Measurements from ENCODE around the gene SERPINH1. TPM values are rescaled to one million over a fixed set of nuclear protein-coding genes. Genes with fewer than 3 reads are reported as not detected.

SERPINH1 gene
- total and polyA plus RNA-seq, 5 donors from 2014 or later = 1.2 to 4.5 (median 3.4) TPM

DNA sequence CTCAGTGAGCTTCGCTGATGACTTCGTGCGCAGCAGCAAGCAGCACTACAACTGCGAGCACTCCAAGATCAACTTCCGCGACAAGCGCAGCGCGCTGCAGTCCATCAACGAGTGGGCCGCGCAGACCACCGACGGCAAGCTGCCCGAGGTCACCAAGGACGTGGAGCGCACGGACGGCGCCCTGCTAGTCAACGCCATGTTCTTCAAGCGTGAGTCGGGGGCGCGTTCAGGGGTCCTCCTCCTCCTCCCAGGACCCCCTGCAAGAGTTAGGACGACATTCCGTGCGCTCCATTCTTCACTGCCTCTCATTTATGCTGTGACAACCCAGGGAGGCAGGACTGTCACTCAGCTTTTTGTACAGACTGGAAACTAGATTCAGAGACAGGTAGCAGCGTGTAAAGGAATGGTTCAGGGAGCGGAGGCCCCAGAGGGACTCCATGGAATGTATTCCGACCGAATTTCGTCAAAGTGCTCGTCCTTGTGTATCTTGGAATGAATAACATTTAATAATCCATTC lies 4.8 kb downstream of the SERPINH1 start:
- H3K27ac Mint-ChIP-seq = no peak overlapping the region
- peaks cover 17% of the 10 kb centered on the region for H3K36me3 Mint-ChIP-seq
- H3K4me3 ChIP-seq (ENCODE audit: low read depth, low read length) = no peak overlapping the region
- H3K27me3 Mint-ChIP-seq = no peaks in the 10 kb centered on the region
- H3K27ac ChIP-seq (ENCODE audit: insufficient read depth, low read length, poor library complexity, severe bottlenecking) = no peak overlapping the region
- H3K9me3 ChIP-seq (ENCODE audit: control insufficient read depth in 2 of 2, low read length in 2 of 2) = no peaks in the 10 kb centered on the region
- DNase-seq = no peak
- no peak overlapping the region for H3K4me3 Mint-ChIP-seq
- H3K27me3 ChIP-seq (ENCODE audit: control insufficient read depth, insufficient read depth, low read length) = no peaks in the 10 kb centered on the region
- peaks cover 16% of the 10 kb centered on the region for H3K4me1 ChIP-seq (ENCODE audit: control insufficient read depth, insufficient read depth, low read length, poor library complexity, severe bottlenecking)
- no peak for ATAC-seq (ENCODE audit: low read depth in 2 of 2)
- peaks cover 19% of the 10 kb centered on the region for H3K36me3 ChIP-seq (ENCODE audit: control insufficient read depth, insufficient read depth, low read length)
- H3K9me3 Mint-ChIP-seq = no peaks in the 10 kb centered on the region
- H3K4me1 Mint-ChIP-seq = peaks cover 0 to 42% (median 13%) of the 10 kb centered on the region in 4 donors

DNA sequence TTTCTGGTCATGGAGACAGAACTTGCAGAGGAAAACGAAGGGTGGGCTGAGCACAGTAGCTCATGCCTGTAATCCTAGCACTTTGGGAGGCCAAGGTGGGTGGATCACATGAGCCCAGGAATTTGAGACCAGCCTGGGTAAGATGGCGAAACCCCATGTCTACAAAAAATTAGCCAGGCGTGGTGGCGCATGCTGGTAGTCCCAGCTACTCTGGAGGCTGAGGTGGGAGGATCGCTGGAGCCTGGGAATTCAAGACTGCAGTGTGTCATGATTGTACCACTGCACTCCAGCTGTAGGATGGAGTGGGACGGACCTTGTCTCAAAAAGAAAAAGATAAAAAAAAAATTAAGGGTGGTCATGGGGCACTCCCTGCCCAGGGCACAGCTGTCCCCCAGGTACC lies 5.9 kb downstream of the SERPINH1 start:
- ATAC-seq (ENCODE audit: low read depth in 2 of 2) (no peak), DNase-seq (no peak)
- no peak overlapping the region for H3K4me3 Mint-ChIP-seq
- Histone ChIP-seq H3K27me3 (ENCODE audit: control insufficient read depth, insufficient read depth, low read length) (no peaks in the 10 kb centered on the region), H3K9me3 (ENCODE audit: control insufficient read depth in 2 of 2, low read length in 2 of 2) (no peaks in the 10 kb centered on the region), H3K4me3 (ENCODE audit: low read depth, low read length) (no peak overlapping the region), H3K36me3 (ENCODE audit: control insufficient read depth, insufficient read depth, low read length) (peaks cover 19% of the 10 kb centered on the region), H3K4me1 (ENCODE audit: control insufficient read depth, insufficient read depth, low read length, poor library complexity, severe bottlenecking) (peaks cover 7% of the 10 kb centered on the region), H3K27ac (ENCODE audit: insufficient read depth, low read length, poor library complexity, severe bottlenecking) (no peak overlapping the region)
- peaks cover 24% of the 10 kb centered on the region for H3K36me3 Mint-ChIP-seq
- H3K27ac Mint-ChIP-seq = no peak overlapping the region
- H3K9me3 Mint-ChIP-seq = no peaks in the 10 kb centered on the region
- H3K4me1 Mint-ChIP-seq = peaks cover 0 to 30% (median 8%) of the 10 kb centered on the region in 4 donors
- no peaks in the 10 kb centered on the region for H3K27me3 Mint-ChIP-seq

DNA sequence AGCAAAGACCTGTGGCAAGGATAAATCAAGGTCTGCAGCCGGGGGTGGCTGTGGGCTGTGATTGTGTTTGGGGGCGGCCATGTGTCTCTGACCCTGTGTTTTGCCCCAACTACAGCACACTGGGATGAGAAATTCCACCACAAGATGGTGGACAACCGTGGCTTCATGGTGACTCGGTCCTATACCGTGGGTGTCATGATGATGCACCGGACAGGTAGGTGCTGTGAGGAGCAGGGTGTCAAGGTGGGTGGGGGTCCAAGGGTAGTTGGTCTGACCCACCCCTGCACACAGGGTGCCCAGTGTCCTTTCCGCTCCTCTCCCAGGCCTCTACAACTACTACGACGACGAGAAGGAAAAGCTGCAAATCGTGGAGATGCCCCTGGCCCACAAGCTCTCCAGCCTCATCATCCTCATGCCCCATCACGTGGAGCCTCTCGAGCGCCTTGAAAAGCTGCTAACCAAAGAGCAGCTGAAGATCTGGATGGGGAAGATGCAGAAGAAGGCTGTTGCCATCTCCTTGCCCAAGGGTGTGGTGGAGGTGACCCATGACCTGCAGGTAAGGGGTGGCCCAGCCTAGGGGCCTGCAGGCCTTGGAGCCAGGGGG lies 6.7 kb downstream of the SERPINH1 start:
- no peaks in the 10 kb centered on the region for H3K4me1 ChIP-seq (ENCODE audit: control insufficient read depth, insufficient read depth, low read length, poor library complexity, severe bottlenecking)
- Mint-ChIP-seq H3K9me3 (no peaks in the 10 kb centered on the region), H3K36me3 (peaks cover 25% of the 10 kb centered on the region), H3K27me3 (no peaks in the 10 kb centered on the region), H3K4me3 (peak overlapping the region in 1 of 4 donors; percentile 43), H3K4me1 (peaks cover 0 to 23% (median 2%) of the 10 kb centered on the region in 4 donors), H3K27ac (no peak overlapping the region)
- peaks cover 19% of the 10 kb centered on the region for H3K36me3 ChIP-seq (ENCODE audit: control insufficient read depth, insufficient read depth, low read length)
- ATAC-seq (ENCODE audit: low read depth in 2 of 2) (no peak), DNase-seq (no peak)
- no peak overlapping the region for H3K27ac ChIP-seq (ENCODE audit: insufficient read depth, low read length, poor library complexity, severe bottlenecking)
- no peaks in the 10 kb centered on the region for H3K9me3 ChIP-seq (ENCODE audit: control insufficient read depth in 2 of 2, low read length in 2 of 2)
- H3K4me3 ChIP-seq (ENCODE audit: low read depth, low read length) = no peak overlapping the region
- no peaks in the 10 kb centered on the region for H3K27me3 ChIP-seq (ENCODE audit: control insufficient read depth, insufficient read depth, low read length)

DNA sequence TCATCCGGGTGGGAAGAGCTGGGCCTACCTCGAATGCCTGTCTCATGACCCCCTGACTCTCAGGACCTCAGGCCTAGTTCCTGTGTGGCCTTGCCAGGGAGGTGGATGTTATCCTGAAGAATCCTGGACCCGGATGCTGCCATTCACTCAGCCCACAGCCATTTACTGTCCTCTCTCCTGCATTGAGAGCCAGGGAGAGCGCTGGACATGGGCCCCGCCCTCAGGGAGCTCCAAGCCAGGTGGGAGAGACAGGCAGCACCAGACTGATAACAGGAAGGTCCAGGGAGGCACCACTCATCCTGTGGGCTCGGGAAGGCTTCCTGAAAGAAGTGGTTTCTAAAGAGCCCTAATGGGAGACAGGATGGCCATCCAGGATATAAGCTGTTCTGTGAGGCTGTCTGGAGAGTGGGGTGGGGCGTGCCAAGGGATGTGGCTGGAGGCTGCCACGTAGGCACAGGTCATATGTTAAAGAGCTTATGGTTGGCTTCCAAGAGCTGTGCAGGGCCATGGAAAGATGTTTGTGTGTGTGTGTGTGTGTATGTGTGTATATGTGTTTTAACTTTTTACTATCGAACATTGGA lies 8.6 kb downstream of the SERPINH1 start:
- H3K27ac ChIP-seq (ENCODE audit: insufficient read depth, low read length, poor library complexity, severe bottlenecking) = no peak overlapping the region
- no peak for ATAC-seq (ENCODE audit: low read depth in 2 of 2)
- Mint-ChIP-seq H3K36me3 (peaks cover 31% of the 10 kb centered on the region), H3K27me3 (no peaks in the 10 kb centered on the region), H3K9me3 (no peaks in the 10 kb centered on the region), H3K4me1 (peaks cover 0 to 6% (median 0%) of the 10 kb centered on the region in 4 donors), H3K27ac (peak overlapping the region in 1 of 3 donors; percentile 74), H3K4me3 (no peak overlapping the region)
- no peaks in the 10 kb centered on the region for H3K27me3 ChIP-seq (ENCODE audit: control insufficient read depth, insufficient read depth, low read length)
- DNase-seq = no peak
- H3K9me3 ChIP-seq (ENCODE audit: control insufficient read depth in 2 of 2, low read length in 2 of 2) = no peaks in the 10 kb centered on the region
- no peak overlapping the region for H3K4me3 ChIP-seq (ENCODE audit: low read depth, low read length)
- no peaks in the 10 kb centered on the region for H3K4me1 ChIP-seq (ENCODE audit: control insufficient read depth, insufficient read depth, low read length, poor library complexity, severe bottlenecking)
- peaks cover 19% of the 10 kb centered on the region for H3K36me3 ChIP-seq (ENCODE audit: control insufficient read depth, insufficient read depth, low read length)

DNA sequence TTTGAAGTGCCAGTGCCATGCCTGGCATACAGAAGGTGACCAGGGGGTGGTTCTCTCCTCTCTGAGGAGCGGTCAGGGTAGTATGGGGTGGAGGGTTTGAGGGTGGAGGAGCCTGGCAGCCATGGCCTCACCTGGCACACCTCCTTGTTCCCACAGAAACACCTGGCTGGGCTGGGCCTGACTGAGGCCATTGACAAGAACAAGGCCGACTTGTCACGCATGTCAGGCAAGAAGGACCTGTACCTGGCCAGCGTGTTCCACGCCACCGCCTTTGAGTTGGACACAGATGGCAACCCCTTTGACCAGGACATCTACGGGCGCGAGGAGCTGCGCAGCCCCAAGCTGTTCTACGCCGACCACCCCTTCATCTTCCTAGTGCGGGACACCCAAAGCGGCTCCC lies 9.6 kb downstream of the SERPINH1 start:
- H3K27me3 Mint-ChIP-seq = no peaks in the 10 kb centered on the region
- ATAC-seq (ENCODE audit: low read depth in 2 of 2) = no peak

DNA sequence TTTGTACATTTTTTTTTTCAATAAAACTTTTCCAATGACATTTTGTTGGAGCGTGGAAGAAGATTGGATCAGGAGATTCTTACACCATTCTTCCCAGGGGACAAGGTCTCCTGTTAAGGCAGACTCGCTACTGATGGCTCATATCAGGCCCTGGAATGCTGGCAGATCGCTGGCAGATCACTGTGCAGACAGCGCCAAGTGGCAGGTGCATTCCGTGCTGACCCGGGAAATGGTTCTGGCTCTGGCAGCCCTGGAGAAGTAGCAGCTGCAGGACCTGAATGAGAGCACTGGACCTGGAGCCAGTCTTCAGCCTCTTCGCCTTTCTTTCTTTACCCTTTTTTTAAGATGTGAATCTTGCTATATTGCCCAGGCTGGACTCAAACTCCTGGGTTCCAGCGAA lies 10.7 kb downstream of the SERPINH1 start:
- H3K27me3 Mint-ChIP-seq = no peaks in the 10 kb centered on the region
- H3K36me3 Mint-ChIP-seq = peaks cover 31% of the 10 kb centered on the region

More for the DNA sequence above, 9.6 kb downstream of the SERPINH1 start:
- H3K4me3 ChIP-seq (ENCODE audit: low read depth, low read length) = no peak overlapping the region
- no peak for DNase-seq
- Mint-ChIP-seq H3K27ac (no peak overlapping the region), H3K36me3 (peaks cover 31% of the 10 kb centered on the region), H3K4me1 (peaks cover 0 to 2% (median 0%) of the 10 kb centered on the region in 4 donors), H3K9me3 (no peaks in the 10 kb centered on the region), H3K4me3 (no peak overlapping the region)
- no peaks in the 10 kb centered on the region for H3K9me3 ChIP-seq (ENCODE audit: control insufficient read depth in 2 of 2, low read length in 2 of 2)
- peaks cover 19% of the 10 kb centered on the region for H3K36me3 ChIP-seq (ENCODE audit: control insufficient read depth, insufficient read depth, low read length)
- no peaks in the 10 kb centered on the region for H3K27me3 ChIP-seq (ENCODE audit: control insufficient read depth, insufficient read depth, low read length)
- no peaks in the 10 kb centered on the region for H3K4me1 ChIP-seq (ENCODE audit: control insufficient read depth, insufficient read depth, low read length, poor library complexity, severe bottlenecking)
- no peak overlapping the region for H3K27ac ChIP-seq (ENCODE audit: insufficient read depth, low read length, poor library complexity, severe bottlenecking)

DNA sequence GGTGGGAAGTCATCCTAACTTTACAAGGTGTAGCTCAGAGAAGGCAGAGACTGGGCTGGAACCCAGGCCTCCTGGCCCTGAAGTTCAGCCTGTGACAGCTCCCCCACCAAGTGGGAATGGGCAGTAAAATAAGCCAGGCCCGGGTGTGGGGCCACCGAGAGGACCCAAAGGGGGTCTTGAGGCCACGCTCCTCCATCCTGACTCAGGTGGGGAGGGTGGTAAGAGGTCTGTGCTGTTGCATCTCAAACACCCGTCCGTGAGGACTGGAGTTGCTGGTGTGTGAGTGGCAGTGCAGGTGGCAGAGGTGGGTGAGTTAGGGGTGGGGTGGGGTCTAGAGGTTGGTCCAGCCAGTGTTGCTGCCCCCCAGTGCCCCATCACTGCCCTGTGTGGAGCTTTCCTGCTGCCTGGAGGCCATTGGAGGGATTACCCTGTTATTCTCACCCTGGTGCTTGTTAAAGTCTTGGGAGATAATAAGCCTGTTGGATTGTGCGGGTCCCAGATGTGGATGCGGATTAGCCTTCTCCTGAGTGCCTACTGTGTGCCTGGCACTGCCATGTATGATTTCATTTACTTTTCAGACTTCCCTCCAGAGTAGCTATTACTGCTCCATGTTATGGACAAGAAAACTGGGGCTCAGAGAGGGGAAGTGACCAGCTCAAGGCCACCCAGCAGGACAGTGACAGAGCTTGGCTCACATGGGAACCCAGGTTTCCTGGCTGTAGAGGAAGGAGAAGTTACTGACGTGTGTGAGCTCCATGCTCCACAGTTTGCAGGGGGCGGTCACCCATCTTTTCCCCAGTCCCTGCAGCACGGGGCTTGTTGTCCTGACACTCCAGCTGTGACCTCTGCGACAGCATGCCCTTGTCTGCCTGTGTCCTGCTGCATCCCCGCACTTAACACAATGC lies 12.9 kb downstream of the SERPINH1 start:
- no peak overlapping the region for H3K27ac ChIP-seq (ENCODE audit: insufficient read depth, low read length, poor library complexity, severe bottlenecking)
- no peaks in the 10 kb centered on the region for H3K4me1 ChIP-seq (ENCODE audit: control insufficient read depth, insufficient read depth, low read length, poor library complexity, severe bottlenecking)
- H3K27me3 Mint-ChIP-seq = no peaks in the 10 kb centered on the region
- H3K36me3 ChIP-seq (ENCODE audit: control insufficient read depth, insufficient read depth, low read length) = peaks cover 13% of the 10 kb centered on the region
- no peak for ATAC-seq (ENCODE audit: low read depth in 2 of 2)
- H3K4me3 Mint-ChIP-seq = no peak overlapping the region
- no peaks in the 10 kb centered on the region for H3K9me3 Mint-ChIP-seq
- peaks cover 21% of the 10 kb centered on the region for H3K36me3 Mint-ChIP-seq
- H3K9me3 ChIP-seq (ENCODE audit: control insufficient read depth in 2 of 2, low read length in 2 of 2) = no peaks in the 10 kb centered on the region
- H3K27ac Mint-ChIP-seq = no peak overlapping the region
- H3K4me3 ChIP-seq (ENCODE audit: low read depth, low read length) = no peak overlapping the region
- no peaks in the 10 kb centered on the region for H3K27me3 ChIP-seq (ENCODE audit: control insufficient read depth, insufficient read depth, low read length)
- H3K4me1 Mint-ChIP-seq = no peaks in the 10 kb centered on the region
- no peak for DNase-seq

More for the DNA sequence above, 10.7 kb downstream of the SERPINH1 start:
- no peaks in the 10 kb centered on the region for H3K9me3 Mint-ChIP-seq
- ATAC-seq (ENCODE audit: low read depth in 2 of 2) (no peak), DNase-seq (no peak)
- H3K4me3 Mint-ChIP-seq = peak overlapping the region in 1 of 4 donors; percentile 32
- no peaks in the 10 kb centered on the region for H3K9me3 ChIP-seq (ENCODE audit: control insufficient read depth in 2 of 2, low read length in 2 of 2)
- no peaks in the 10 kb centered on the region for H3K4me1 ChIP-seq (ENCODE audit: control insufficient read depth, insufficient read depth, low read length, poor library complexity, severe bottlenecking)
- no peaks in the 10 kb centered on the region for H3K27me3 ChIP-seq (ENCODE audit: control insufficient read depth, insufficient read depth, low read length)
- no peak overlapping the region for H3K27ac Mint-ChIP-seq
- no peaks in the 10 kb centered on the region for H3K4me1 Mint-ChIP-seq
- no peak overlapping the region for H3K4me3 ChIP-seq (ENCODE audit: low read depth, low read length)
- H3K27ac ChIP-seq (ENCODE audit: insufficient read depth, low read length, poor library complexity, severe bottlenecking) = no peak overlapping the region
- H3K36me3 ChIP-seq (ENCODE audit: control insufficient read depth, insufficient read depth, low read length) = peaks cover 19% of the 10 kb centered on the region

Data from CD4-positive, CD25-positive, alpha-beta regulatory T cell (primary cell).